D341Med (cell line): ENCODE data around the gene COL6A2.
"Not testable (repeated sequence)": the region's sequence is repeated elsewhere in the genome, so short reads cannot be mapped to it uniquely, and the experiment has no call there.

Source experiments
- DNase-seq: peaks from one replicate; pipeline ENCODE4 v3.0.0; 2012; ENCODE audit warnings: low spot score

COL6A2 gene

GRCh38 chr21:46126309-46127238, 28.7 kb downstream of the COL6A2 start:
- DNase-seq: peak; percentile 28

GRCh38 chr21:46127239-46128105, 29.6 kb downstream of the COL6A2 start:
- DNase-seq: no peak

- DNase-seq: no peak
Measured at GRCh38 chr21:46128106-46128932, 30.4 kb downstream of the COL6A2 start.

GRCh38 chr21:46128933-46129571, 31.1 kb downstream of the COL6A2 start:
- DNase-seq: no peak

- no peak for DNase-seq
Measured at GRCh38 chr21:46129846-46130651, 32.1 kb downstream of the COL6A2 start.

- DNase-seq: no peak
Measured at GRCh38 chr21:46130831-46131587, 33.1 kb downstream of the COL6A2 start.

- no peak for DNase-seq
Measured at GRCh38 chr21:46131588-46131837, 33.6 kb downstream of the COL6A2 start.

GRCh38 chr21:46131838-46132651, 34.1 kb downstream of the COL6A2 start:
- no peak for DNase-seq

- DNase-seq: no peak
Measured at GRCh38 chr21:46135782-46136395, 38.0 kb downstream of the COL6A2 start.

- DNase-seq: no peak
Measured at GRCh38 chr21:46136739-46137349, 38.9 kb downstream of the COL6A2 start.

GRCh38 chr21:46137908-46138307, 40.0 kb downstream of the COL6A2 start:
- DNase-seq: no peak

- DNase-seq: no peak
Measured at GRCh38 chr21:46138383-46138970, 40.6 kb downstream of the COL6A2 start.

- DNase-seq: no peak
Measured at GRCh38 chr21:46139686-46140085, 41.8 kb downstream of the COL6A2 start.

- DNase-seq: not testable (repeated sequence)
Measured at GRCh38 chr21:46140352-46141003, 42.6 kb downstream of the COL6A2 start.

GRCh38 chr21:46141767-46142581, 44.1 kb downstream of the COL6A2 start:
- no peak for DNase-seq
